Measurements from ENCODE around the gene UBAC2.

GRCh38 chr13:99335603-99336002, 134.9 kb downstream of the UBAC2 start:
- TF ChIP-seq ZFP30 (CRISPR knock-in tag; IDR thresholded peaks at IDR 0.05) (no peak), CSDC2 (CRISPR knock-in tag; IDR thresholded peaks at IDR 0.05) (no peak), SNAI2 (CRISPR knock-in tag; IDR thresholded peaks at IDR 0.05) (no peak), ZNF70 (CRISPR knock-in tag; IDR thresholded peaks at IDR 0.05) (no peak), BACH2 (CRISPR knock-in tag; IDR thresholded peaks at IDR 0.05; ENCODE audit: borderline replicate concordance) (no peak), TSHZ2 (CRISPR knock-in tag; IDR thresholded peaks at IDR 0.05) (no peak), ZC3H10 (CRISPR knock-in tag; IDR thresholded peaks at IDR 0.05) (no peak), ISL1 (CRISPR knock-in tag; IDR thresholded peaks at IDR 0.05) (no peak), TCF4 (CRISPR knock-in tag; IDR thresholded peaks at IDR 0.05; ENCODE audit: borderline replicate concordance) (no peak), CREB5 (CRISPR knock-in tag; IDR thresholded peaks at IDR 0.05; ENCODE audit: low read depth) (no peak)
- TF ChIP-seq, protein P1, sequence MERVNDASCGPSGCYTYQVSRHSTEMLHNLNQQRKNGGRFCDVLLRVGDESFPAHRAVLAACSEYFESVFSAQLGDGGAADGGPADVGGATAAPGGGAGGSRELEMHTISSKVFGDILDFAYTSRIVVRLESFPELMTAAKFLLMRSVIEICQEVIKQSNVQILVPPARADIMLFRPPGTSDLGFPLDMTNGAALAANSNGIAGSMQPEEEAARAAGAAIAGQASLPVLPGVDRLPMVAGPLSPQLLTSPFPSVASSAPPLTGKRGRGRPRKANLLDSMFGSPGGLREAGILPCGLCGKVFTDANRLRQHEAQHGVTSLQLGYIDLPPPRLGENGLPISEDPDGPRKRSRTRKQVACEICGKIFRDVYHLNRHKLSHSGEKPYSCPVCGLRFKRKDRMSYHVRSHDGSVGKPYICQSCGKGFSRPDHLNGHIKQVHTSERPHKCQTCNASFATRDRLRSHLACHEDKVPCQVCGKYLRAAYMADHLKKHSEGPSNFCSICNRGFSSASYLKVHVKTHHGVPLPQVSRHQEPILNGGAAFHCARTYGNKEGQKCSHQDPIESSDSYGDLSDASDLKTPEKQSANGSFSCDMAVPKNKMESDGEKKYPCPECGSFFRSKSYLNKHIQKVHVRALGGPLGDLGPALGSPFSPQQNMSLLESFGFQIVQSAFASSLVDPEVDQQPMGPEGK (CRISPR knock-in tag; IDR thresholded peaks at IDR 0.05; ENCODE audit: borderline replicate concordance): no peak
- TF ChIP-seq, protein P2, sequence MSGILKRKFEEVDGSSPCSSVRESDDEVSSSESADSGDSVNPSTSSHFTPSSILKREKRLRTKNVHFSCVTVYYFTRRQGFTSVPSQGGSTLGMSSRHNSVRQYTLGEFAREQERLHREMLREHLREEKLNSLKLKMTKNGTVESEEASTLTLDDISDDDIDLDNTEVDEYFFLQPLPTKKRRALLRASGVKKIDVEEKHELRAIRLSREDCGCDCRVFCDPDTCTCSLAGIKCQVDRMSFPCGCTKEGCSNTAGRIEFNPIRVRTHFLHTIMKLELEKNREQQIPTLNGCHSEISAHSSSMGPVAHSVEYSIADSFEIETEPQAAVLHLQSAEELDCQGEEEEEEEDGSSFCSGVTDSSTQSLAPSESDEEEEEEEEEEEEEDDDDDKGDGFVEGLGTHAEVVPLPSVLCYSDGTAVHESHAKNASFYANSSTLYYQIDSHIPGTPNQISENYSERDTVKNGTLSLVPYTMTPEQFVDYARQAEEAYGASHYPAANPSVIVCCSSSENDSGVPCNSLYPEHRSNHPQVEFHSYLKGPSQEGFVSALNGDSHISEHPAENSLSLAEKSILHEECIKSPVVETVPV (CRISPR knock-in tag; IDR thresholded peaks at IDR 0.05): no peak
